HL-60 (cell line): ENCODE data around the gene NSUN2.

Experiments used
- CTCF ChIP-seq: IDR thresholded peaks from one replicate; pipeline ENCODE4 v1.5.1; 2011; ENCODE audit warnings: low read length, control low read depth, inconsistent platforms; ENCODE audit not compliant: insufficient read depth
- GABPA ChIP-seq: IDR thresholded peaks from 2 replicates; pipeline ENCODE4 v1.6.1; 2012; ENCODE audit warnings: low read depth
- POLR2AphosphoS5 ChIP-seq: IDR thresholded peaks from 2 replicates; pipeline ENCODE4 v1.6.1; 2012; ENCODE audit warnings: low read depth
- REST ChIP-seq: IDR thresholded peaks from 2 replicates; pipeline ENCODE4 v1.6.1; 2012; ENCODE audit warnings: low read depth; ENCODE audit not compliant: insufficient replicate concordance
- SPI1 ChIP-seq: IDR thresholded peaks from 2 replicates; pipeline ENCODE4 v1.6.1; 2012; ENCODE audit warnings: low read depth, mild to moderate bottlenecking, borderline replicate concordance

GRCh38 chr5:6607559-6607936 lies 25.3 kb downstream of the NSUN2 start:
- TF ChIP-seq CTCF = no peak
- TF ChIP-seq REST = no peak
- no peak for TF ChIP-seq POLR2AphosphoS5
- no peak for TF ChIP-seq GABPA
- no peak for TF ChIP-seq SPI1
